Right renal pelvis (tissue), 4 donors: Measurements from ENCODE around the gene HOXD12. TPM values are rescaled to one million over a fixed set of nuclear protein-coding genes. Genes with fewer than 3 reads are reported as not detected.

Source experiments
- DNase-seq, 4 donors: peaks; one replicate each; pipeline ENCODE4 v3.0.0-alpha.2; 2013; ENCODE audit warnings: low read depth in 4 of 4, low spot score in 3 of 4, missing footprints in 1 of 4
- polyA plus RNA-seq, 4 donors: library from polyadenylated mRNA; unstranded; fragments of 120-200 nt; gene quantifications; one replicate each; pipeline ENCODE4 v1.2.1, GENCODE V29; 2013; ENCODE audit not compliant: insufficient read length in 4 of 4

HOXD12 gene
- polyA plus RNA-seq, 4 donors, result 0.20 to 0.35 (median 0.26) TPM

GRCh38 chr2:176105078-176105729 is 5.6 kb downstream of the HOXD12 start:
- no peak for DNase-seq

DNA sequence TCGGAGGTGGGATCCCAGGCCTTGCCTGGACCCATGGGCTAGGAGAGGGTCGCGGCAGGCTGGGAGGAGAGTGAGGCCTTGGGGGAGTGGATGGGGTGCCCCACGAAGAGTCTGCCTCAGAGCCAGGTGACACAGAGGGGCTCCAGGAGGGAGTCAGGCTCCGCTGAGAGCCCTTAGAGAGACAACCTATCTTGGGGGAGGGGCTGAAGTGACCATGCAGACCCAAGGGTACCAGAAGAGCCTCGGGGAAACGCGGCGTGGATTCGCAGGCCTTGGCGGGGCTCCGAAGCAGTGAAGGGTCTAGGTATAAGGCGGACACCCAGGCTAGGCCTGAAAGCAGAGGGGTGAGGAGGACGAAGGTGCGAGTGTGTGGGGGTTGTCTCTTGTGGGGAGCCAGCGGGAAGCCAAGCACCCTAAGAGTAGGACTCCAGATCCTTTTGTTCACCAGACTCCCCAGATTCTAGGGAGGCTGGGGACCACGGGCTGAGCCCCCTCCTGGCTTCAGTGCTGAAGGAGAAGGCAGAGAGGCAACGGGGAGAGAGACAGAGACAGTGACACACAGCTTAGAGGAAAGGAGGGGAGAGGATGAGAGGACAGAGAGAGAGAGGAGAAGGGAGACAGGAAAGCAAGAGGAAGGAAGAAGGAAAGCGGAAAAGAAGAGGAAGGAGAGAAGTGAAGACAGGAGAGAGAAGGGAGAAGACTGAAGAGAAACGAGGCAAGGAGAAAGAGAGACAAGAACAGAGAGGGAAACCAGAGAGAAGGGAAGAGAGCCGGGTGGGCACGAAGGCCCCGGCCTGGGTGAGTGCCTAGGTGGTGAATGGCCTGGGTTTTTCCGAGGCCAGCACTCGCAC is 6.4 kb downstream of the HOXD12 start:
- no peak for DNase-seq

DNA sequence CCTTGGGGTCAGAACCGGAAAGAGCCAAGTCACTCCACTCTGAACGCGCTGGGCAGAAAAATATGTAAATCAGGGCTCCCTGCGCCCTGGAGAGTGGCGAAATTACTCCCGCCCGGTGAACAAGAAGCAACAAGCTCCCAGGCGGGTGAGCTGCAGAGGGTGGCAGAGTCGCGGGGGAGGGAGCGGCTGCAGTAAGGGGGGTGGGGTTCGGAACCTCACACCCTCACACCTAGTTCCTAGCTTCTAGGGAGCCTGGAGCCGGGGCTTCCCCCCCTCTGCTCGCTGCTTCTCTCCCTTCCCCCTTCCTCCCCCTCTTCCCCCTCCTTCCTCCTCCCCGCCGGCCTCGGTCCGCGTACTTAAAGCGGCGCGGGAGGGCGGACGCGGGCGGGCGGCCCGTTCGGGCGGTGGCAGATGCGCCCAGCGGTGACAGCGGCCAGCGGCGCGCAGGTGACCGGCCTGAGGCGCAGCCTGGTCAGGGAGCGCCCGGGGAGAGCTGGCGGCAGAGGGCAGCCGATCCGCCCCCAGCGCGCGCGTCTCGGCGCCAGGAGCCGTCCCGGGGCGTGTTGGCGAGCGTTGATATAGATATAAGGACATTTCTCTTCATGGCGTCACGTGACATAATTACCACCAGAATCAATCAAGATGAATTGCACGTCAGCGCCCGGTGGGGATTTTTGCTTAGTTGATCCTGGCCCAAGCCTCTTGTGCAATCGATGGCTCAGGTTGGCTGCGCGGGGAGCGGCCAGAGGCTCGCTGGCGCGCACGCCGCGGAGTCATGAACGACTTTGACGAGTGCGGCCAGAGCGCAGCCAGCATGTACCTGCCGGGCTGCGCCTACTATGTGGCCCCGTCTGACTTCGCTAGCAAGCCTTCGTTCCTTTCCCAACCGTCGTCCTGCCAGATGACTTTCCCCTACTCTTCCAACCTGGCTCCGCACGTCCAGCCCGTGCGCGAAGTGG is 7.3 kb downstream of the HOXD12 start, which contains the start of gene HOXD11:
HOXD11 (plus strand) TSS at position 700 of the 959 bp plus-strand sequence; CDS start at position 776, 76 bp downstream.
- no peak for DNase-seq

- DNase-seq, result no peak
These were observed 8.2 kb downstream of the HOXD12 start for GRCh38 chr2:176107731-176108181.

GRCh38 chr2:176109192-176109901 is 9.8 kb downstream of the HOXD12 start:
- DNase-seq, result no peak

- DNase-seq, result no peak
These were observed 10.4 kb downstream of the HOXD12 start for GRCh38 chr2:176109946-176110345.

GRCh38 chr2:176110415-176111308 is 11.1 kb downstream of the HOXD12 start:
- DNase-seq, result no peak

DNA sequence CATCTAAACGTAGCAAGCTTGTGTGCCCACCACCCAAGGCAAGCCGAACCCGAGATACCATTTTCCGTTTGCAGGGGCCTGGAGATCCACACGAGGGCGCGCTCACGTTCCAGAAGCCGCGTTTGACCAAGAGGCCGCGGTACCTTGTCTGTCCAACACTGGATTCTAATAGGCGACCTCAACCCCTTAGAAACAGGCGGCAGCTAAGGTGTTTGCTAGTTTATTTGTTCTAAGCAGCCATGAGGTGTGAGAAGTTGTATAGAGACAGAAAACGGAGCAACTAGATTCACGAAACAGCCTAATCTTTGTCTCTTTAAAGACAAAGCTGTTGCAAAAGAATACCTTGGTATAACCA is 11.7 kb downstream of the HOXD12 start:
- DNase-seq, result no peak

- DNase-seq, result no peak
These were observed 12.3 kb downstream of the HOXD12 start for GRCh38 chr2:176111846-176112374.

DNA sequence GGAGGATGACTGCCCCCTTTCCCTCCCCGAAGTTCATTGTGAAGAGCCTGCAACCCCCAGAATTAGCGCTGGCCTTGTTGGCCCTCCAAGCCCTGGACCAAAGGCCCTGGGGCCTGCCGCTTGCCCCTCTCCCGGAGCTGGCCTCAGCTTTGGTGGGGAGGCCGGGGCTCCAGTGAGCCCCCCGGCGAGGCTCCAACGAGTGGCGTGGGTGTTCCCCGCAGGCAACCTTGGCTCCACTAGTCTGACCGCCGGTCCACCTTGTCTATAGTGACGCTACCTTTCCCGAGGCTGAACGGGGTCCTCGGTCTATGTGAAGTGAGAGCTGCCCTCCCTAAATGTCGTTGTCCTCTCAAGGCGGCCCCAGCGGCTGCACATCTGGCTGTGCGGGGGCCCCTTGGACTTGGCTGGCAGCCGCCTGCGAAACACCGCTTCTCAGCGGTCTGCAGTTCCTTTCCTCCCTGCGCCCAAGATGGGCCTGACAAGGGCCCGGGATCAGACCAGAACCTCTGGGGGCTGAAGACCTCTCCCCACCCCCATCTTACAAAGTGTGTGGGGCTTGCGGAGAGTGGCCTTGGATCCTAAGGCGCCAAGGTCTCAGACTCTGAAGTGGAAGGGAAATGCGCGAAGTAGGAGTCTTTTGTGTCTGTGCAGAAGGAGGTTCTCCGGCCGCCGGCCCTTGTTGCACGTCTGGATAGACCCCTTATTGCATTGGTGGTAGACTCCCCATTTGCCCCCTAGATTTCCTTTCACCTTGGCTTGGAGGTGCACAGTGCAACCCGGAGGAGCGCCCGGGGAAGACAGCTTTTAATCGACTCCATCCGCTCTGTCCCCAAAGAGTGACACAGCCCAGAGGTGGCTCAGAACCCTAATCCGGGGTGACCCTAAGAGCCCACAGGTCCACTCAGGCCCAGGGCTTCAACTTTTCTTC is 13.0 kb downstream of the HOXD12 start:
- no peak for DNase-seq

- no peak for DNase-seq
These were observed 14.7 kb downstream of the HOXD12 start for GRCh38 chr2:176114120-176114929.

- no peak for DNase-seq
These were observed 15.5 kb downstream of the HOXD12 start for GRCh38 chr2:176114930-176115625.

GRCh38 chr2:176115883-176116813 is 16.6 kb downstream of the HOXD12 start, which contains the start of gene HOXD10:
Gene HOXD10 (plus strand): TSS chr2:176116778. CDS start chr2:176116834, 56 bp downstream.
- DNase-seq, result peak in 1 of 4 donors; percentile 90

- no peak for DNase-seq
These were observed 17.7 kb downstream of the HOXD12 start for GRCh38 chr2:176117162-176117822.
